H9 (cell line): ENCODE measurements around the gene SLC6A8. TPM values are rescaled to one million over a fixed set of nuclear protein-coding genes. Genes with fewer than 3 reads are reported as not detected.

Experiments
- DNase-seq: peaks from one replicate; pipeline ENCODE4 v3.0.0-alpha.2; 2017
- H2AFZ ChIP-seq: one replicate; pipeline ENCODE4 v1.6.1; 2013; ENCODE audit warnings: mild to moderate bottlenecking, low read length, control low read depth, moderate library complexity
- H2AK5ac ChIP-seq: 2 replicates; pipeline ENCODE4 v1.6.1; 2013; ENCODE audit warnings: low read length, control low read depth, mixed read lengths; ENCODE audit not compliant: insufficient read length
- H2BK120ac ChIP-seq: one replicate; pipeline ENCODE4 v1.6.1; 2013; ENCODE audit warnings: low read depth, mild to moderate bottlenecking, low read length, control low read depth, inconsistent platforms; ENCODE audit not compliant: poor library complexity, severe bottlenecking
- H2BK12ac ChIP-seq: 2 replicates; pipeline ENCODE4 v1.6.1; 2013; ENCODE audit warnings: low read length, control low read depth, mixed read lengths, low read depth; ENCODE audit not compliant: insufficient read length
- H2BK15ac ChIP-seq: 2 replicates; pipeline ENCODE4 v1.6.1; 2013; ENCODE audit warnings: low read depth, low read length, control low read depth
- H2BK20ac ChIP-seq: one replicate; pipeline ENCODE4 v1.6.1; 2013; ENCODE audit warnings: low read depth, mild to moderate bottlenecking, low read length, control low read depth, inconsistent platforms; ENCODE audit not compliant: poor library complexity, severe bottlenecking
- H2BK5ac ChIP-seq: 2 replicates; pipeline ENCODE4 v1.6.1; 2013; ENCODE audit warnings: low read length, control low read depth, mixed read lengths; ENCODE audit not compliant: insufficient read length
- H3K14ac ChIP-seq: 2 replicates; pipeline ENCODE4 v1.6.1; 2013; ENCODE audit warnings: low read length, control low read depth; ENCODE audit not compliant: insufficient read depth
- H3K18ac ChIP-seq: 2 replicates; pipeline ENCODE4 v1.6.1; 2013; ENCODE audit warnings: low read depth, mild to moderate bottlenecking, mixed read lengths, low read length, control low read depth; ENCODE audit not compliant: insufficient read length
- H3K23ac ChIP-seq: 2 replicates; pipeline ENCODE4 v1.6.1; 2013; ENCODE audit warnings: low read length, control low read depth, mixed read lengths, low read depth; ENCODE audit not compliant: insufficient read length
- H3K23me2 ChIP-seq: 2 replicates; pipeline ENCODE4 v1.6.1; 2013; ENCODE audit warnings: low read depth, mild to moderate bottlenecking, mixed read lengths, low read length, control low read depth; ENCODE audit not compliant: insufficient read length, poor library complexity, severe bottlenecking
- H3K27ac ChIP-seq: 2 replicates; pipeline ENCODE4 v1.5.1; 2013; ENCODE audit warnings: low read length, control low read depth, mixed read lengths, low read depth; ENCODE audit not compliant: insufficient read length
- H3K27me3 ChIP-seq: 2 replicates; pipeline ENCODE4 v1.6.1; 2013; ENCODE audit warnings: low read length, control low read depth, inconsistent platforms; ENCODE audit not compliant: insufficient read depth
- H3K4ac ChIP-seq: 2 replicates; pipeline ENCODE4 v1.6.1; 2013; ENCODE audit warnings: low read depth, mild to moderate bottlenecking, control low read depth, inconsistent platforms, low read length, moderate library complexity
- H3K4me1 ChIP-seq: 2 replicates; pipeline ENCODE4 v1.6.1; 2013; ENCODE audit warnings: low read length, control low read depth, inconsistent platforms; ENCODE audit not compliant: insufficient read depth
- H3K4me2 ChIP-seq: 2 replicates; pipeline ENCODE4 v1.6.1; 2013; ENCODE audit warnings: low read length, control low read depth, mixed read lengths; ENCODE audit not compliant: insufficient read length, insufficient read depth
- H3K56ac ChIP-seq: 2 replicates; pipeline ENCODE4 v1.6.1; 2013; ENCODE audit warnings: low read depth, mild to moderate bottlenecking, mixed read lengths, low read length, control low read depth; ENCODE audit not compliant: insufficient read length
- H3K79me1 ChIP-seq: 2 replicates; pipeline ENCODE4 v1.6.1; 2013; ENCODE audit warnings: low read depth, mild to moderate bottlenecking, moderate library complexity, low read length, control low read depth, inconsistent platforms; ENCODE audit not compliant: insufficient read depth, poor library complexity, severe bottlenecking
- H3K79me2 ChIP-seq: 2 replicates; pipeline ENCODE4 v1.6.1; 2013; ENCODE audit warnings: low read length, control low read depth, inconsistent platforms; ENCODE audit not compliant: insufficient read depth
- H3K9ac ChIP-seq: 2 replicates; pipeline ENCODE4 v1.6.1; 2013; ENCODE audit warnings: low read length, control low read depth, mixed read lengths; ENCODE audit not compliant: insufficient read length; ENCODE audit errors: extremely low read depth
- H3K9me3 ChIP-seq: one replicate; pipeline ENCODE4 v1.6.1; 2013; ENCODE audit warnings: low read depth, low read length, inconsistent platforms; ENCODE audit not compliant: control insufficient read depth
- H3T11ph ChIP-seq: one replicate; pipeline ENCODE4 v1.6.1; 2013; ENCODE audit warnings: mild to moderate bottlenecking, low read length, control low read depth, inconsistent platforms
- H4K20me1 ChIP-seq: one replicate; pipeline ENCODE4 v1.6.1; 2013; ENCODE audit not compliant: control insufficient read depth, insufficient read length, insufficient read depth
- H4K5ac ChIP-seq: 2 replicates; pipeline ENCODE4 v1.6.1; 2013; ENCODE audit warnings: low read depth, mild to moderate bottlenecking, mixed read lengths, low read length, control low read depth; ENCODE audit not compliant: insufficient read length
- H4K8ac ChIP-seq: replicated peaks from 2 replicates; pipeline ENCODE4 v1.6.1; 2013; ENCODE audit warnings: low read length, control low read depth, mixed read lengths, low read depth; ENCODE audit not compliant: insufficient read length
- H4K91ac ChIP-seq: 2 replicates; pipeline ENCODE4 v1.6.1; 2013; ENCODE audit warnings: low read depth, mild to moderate bottlenecking, moderate library complexity, mixed read lengths, low read length, control low read depth; ENCODE audit not compliant: insufficient read length
- H3K27ac Mint-ChIP-seq, 3 experiments: 2 replicates in 2 of 3; 3 replicates in 1 of 3; pipeline ENCODE4 v1.8.0; 2020 to 2021; ENCODE audit warnings: mixed read lengths in 3 of 3, mild to moderate bottlenecking in 1 of 3, moderate library complexity in 1 of 3
- H3K27me3 Mint-ChIP-seq: 2 replicates; pipeline ENCODE4 v1.8.0; 2021; ENCODE audit warnings: low read depth, mild to moderate bottlenecking, moderate library complexity, mixed read lengths
- H3K36me3 Mint-ChIP-seq, 3 experiments: 2 replicates in 2 of 3; 3 replicates in 1 of 3; pipeline ENCODE4 v1.8.0; 2020 to 2021; ENCODE audit warnings: low read depth in 3 of 3, mixed read lengths in 3 of 3; ENCODE audit not compliant: insufficient read depth in 1 of 3
- H3K4me1 Mint-ChIP-seq, 2 experiments: 2 replicates each; pipeline ENCODE4 v1.8.0; 2020; ENCODE audit warnings: mixed read lengths in 2 of 2
- H3K4me3 Mint-ChIP-seq, 2 experiments: 2 replicates in 1 of 2; 3 replicates in 1 of 2; pipeline ENCODE4 v1.8.0; 2020 to 2021; ENCODE audit warnings: mild to moderate bottlenecking in 2 of 2, mixed read lengths in 2 of 2, moderate library complexity in 1 of 2
- H3K9me3 Mint-ChIP-seq, 2 experiments: 2 replicates in 1 of 2; 3 replicates in 1 of 2; pipeline ENCODE4 v1.8.0; 2020; ENCODE audit warnings: mild to moderate bottlenecking in 2 of 2, mixed read lengths in 2 of 2, moderate library complexity in 1 of 2
- WGBS: extraction: QIAGEN DNeasy Blood & Tissue Kit; methylation state at CpG from one replicate; pipeline ENCODE4 v1.1.7; 2013; ENCODE audit warnings: missing lambda C conversion rate, low lambda C conversion rate, mixed read lengths; ENCODE audit not compliant: insufficient read length; ENCODE audit errors: extremely low coverage; 5-methylcytosine and 5-hydroxymethylcytosine counted together
- total RNA-seq: library from RNA; stranded (reverse); gene quantifications from 2 replicates; pipeline ENCODE4 v1.2.1, GENCODE V29; 2021
- TF ChIP-seq, protein P1 (sequence below): fragments of 200-600 bp; sonication (generic); conservative IDR thresholded peaks from 3 replicates; pipeline ENCODE4 v1.8.0; 2021; ENCODE audit warnings: antibody characterized with exemption, mild to moderate bottlenecking

Gene SLC6A8
- total RNA-seq, 1 experiment from 2014 or later = 229 TPM

DNA sequence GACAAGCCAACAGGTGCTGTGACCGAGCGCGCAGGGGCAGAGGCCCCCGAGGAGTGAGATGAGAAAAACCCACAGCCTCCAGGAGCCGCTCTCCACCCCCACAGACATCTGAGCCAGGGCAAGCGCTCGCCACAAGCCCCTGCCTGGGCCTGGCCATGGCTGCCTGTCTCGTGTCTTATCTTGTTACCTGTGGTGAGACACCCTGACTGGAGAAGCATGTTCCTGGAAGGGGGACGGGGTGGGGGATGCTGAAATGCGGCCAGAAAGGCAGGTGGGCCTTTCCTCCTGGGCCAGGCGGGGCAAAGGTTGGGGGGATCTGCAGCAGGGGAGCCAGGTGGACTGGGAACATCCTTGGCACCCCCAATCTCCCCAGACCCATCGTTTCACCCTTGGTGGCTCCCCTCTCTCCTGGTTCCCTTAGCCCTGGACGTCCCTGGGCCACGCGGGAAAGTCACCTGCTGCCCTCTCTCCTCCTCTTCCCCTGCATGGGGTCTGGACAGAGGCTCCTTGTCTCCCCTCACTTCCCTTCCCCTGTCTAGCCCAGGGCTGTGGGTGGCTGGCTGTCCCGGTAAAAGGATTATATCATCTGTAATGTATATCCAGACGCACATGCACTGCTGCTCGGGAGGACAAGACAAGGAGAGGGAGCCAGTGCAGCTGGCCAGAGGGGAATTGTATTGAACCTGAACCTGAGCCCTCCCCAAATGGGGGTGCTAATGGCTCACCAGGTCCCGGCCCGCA lies 49.1 kb upstream of the SLC6A8 start:
- no peaks in the 10 kb centered on the region for H3K79me2 ChIP-seq
- H2BK12ac ChIP-seq = no peak overlapping the region
- no peak overlapping the region for H2BK15ac ChIP-seq
- no peak overlapping the region for H3K4ac ChIP-seq
- no peak overlapping the region for H2BK5ac ChIP-seq
- H3K79me1 ChIP-seq = no peaks in the 10 kb centered on the region
- H4K8ac ChIP-seq = no peak overlapping the region
- no peak overlapping the region for H2AFZ ChIP-seq
- H3K27ac ChIP-seq = no peak overlapping the region
- H3K27me3 ChIP-seq = peaks cover 15% of the 10 kb centered on the region
- no peak overlapping the region for H3K4me3 Mint-ChIP-seq
- TF ChIP-seq, protein P1, sequence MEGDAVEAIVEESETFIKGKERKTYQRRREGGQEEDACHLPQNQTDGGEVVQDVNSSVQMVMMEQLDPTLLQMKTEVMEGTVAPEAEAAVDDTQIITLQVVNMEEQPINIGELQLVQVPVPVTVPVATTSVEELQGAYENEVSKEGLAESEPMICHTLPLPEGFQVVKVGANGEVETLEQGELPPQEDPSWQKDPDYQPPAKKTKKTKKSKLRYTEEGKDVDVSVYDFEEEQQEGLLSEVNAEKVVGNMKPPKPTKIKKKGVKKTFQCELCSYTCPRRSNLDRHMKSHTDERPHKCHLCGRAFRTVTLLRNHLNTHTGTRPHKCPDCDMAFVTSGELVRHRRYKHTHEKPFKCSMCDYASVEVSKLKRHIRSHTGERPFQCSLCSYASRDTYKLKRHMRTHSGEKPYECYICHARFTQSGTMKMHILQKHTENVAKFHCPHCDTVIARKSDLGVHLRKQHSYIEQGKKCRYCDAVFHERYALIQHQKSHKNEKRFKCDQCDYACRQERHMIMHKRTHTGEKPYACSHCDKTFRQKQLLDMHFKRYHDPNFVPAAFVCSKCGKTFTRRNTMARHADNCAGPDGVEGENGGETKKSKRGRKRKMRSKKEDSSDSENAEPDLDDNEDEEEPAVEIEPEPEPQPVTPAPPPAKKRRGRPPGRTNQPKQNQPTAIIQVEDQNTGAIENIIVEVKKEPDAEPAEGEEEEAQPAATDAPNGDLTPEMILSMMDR = no peak
- no peak overlapping the region for H4K91ac ChIP-seq
- H3K4me2 ChIP-seq = no peak overlapping the region
- no peak overlapping the region for H2BK20ac ChIP-seq
- no peak overlapping the region for H2BK120ac ChIP-seq
- no peak overlapping the region for H3K27ac Mint-ChIP-seq
- H3K23me2 ChIP-seq = peaks cover 6% of the 10 kb centered on the region
- peaks cover 8 to 12% of the 10 kb centered on the region in 2 experiments for H3K4me1 Mint-ChIP-seq
- WGBS = no CpG with 5 or more reads among the region's 20 CpGs
- peaks cover 2% of the 10 kb centered on the region for H4K20me1 ChIP-seq
- peaks cover 0 to 15% (median 2%) of the 10 kb centered on the region in 3 experiments; a peak in 4 of 7 replicates for H3K36me3 Mint-ChIP-seq
- H3K18ac ChIP-seq = no peak overlapping the region
- no peak for DNase-seq
- no peak overlapping the region for H3K14ac ChIP-seq
- H3K9me3 ChIP-seq = peaks cover 33% of the 10 kb centered on the region
- no peaks in the 10 kb centered on the region for H3K4me1 ChIP-seq
- H4K5ac ChIP-seq = no peak overlapping the region
- peaks cover 47% of the 10 kb centered on the region for H3K27me3 Mint-ChIP-seq
- H3K9me3 Mint-ChIP-seq = peaks cover 46 to 80% of the 10 kb centered on the region in 2 experiments
- H3K23ac ChIP-seq = no peak overlapping the region
- no peak overlapping the region for H2AK5ac ChIP-seq
- H3T11ph ChIP-seq = no peak overlapping the region
- H3K9ac ChIP-seq = no peak overlapping the region
- no peak overlapping the region for H3K56ac ChIP-seq
